HepG2 (cell line): Measurements from ENCODE around the gene HSPB6. TPM values are rescaled to one million over a fixed set of nuclear protein-coding genes. Genes with fewer than 3 reads are reported as not detected.

Source experiments
- ATAC-seq: fragments of 200-7000 bp; cut with Tn5 transposase; 3 replicates; pipeline ENCODE4 v1.9.1; 2020; ENCODE audit warnings: mild to moderate bottlenecking, moderate library complexity
- BruUV-seq: library from RNA; stranded (reverse); fragments of 400-500 nt; replicated peaks from 2 replicates; lab custom pipeline; 2021; lab: Mats Ljungman, UMichigan
- CTCF ChIA-PET: fragments of 300-600 bp; formaldehyde crosslinking; extraction: SDS; loops from one replicate; lab custom pipeline; 2021; ENCODE audit warnings: low total read pairs, inconsistent platforms, low intra/inter-chr PET ratio; lab: Yijun Ruan, JAX
- POLR2A ChIA-PET: fragments of 350-600 bp; sonication (Branson Sonifier 250); formaldehyde crosslinking; loops from one replicate; lab custom pipeline; 2020; ENCODE audit warnings: antibody characterized with exemption, inconsistent platforms; lab: Yijun Ruan, JAX
- DNase-seq: peaks from one replicate; pipeline ENCODE4 v3.0.0-alpha.2; 2015; ENCODE audit warnings: low spot score
- FAIRE-seq: peaks from 3 replicates; lab custom pipeline; 2011; peaks lifted over from hg19 to GRCh38; lab: Jason Lieb, UNC
- H2AFZ ChIP-seq: one replicate; pipeline ENCODE4 v1.6.1; 2011; ENCODE audit warnings: low read length, inconsistent platforms
- H3K27ac ChIP-seq: fragments of 300-600 bp; 3 replicates; pipeline ENCODE4 v1.8.0; 2011; ENCODE audit warnings: mixed run types, mild to moderate bottlenecking, mixed read lengths, low read length, inconsistent platforms; ENCODE audit not compliant: insufficient read depth; ENCODE audit errors: extremely low read length
- H3K27me3 ChIP-seq, 2 experiments: fragments of 200-600 bp in 1 of 2; 2 replicates in 1 of 2; 3 replicates in 1 of 2; pipeline versions ENCODE4 v1.6.0 to v1.8.0; 2011; ENCODE audit warnings: low read length in 2 of 2, mild to moderate bottlenecking in 2 of 2, moderate library complexity in 2 of 2, inconsistent platforms in 1 of 2; ENCODE audit not compliant: insufficient read depth in 2 of 2, control insufficient read depth in 1 of 2
- H3K36me3 ChIP-seq, 2 experiments: fragments of 200-600 bp in 1 of 2; replicated peaks in 1 of 2; 2 replicates in 1 of 2; 3 replicates in 1 of 2; pipeline versions ENCODE4 v1.5.1 to v1.8.0; 2011; ENCODE audit warnings: low read length in 2 of 2, inconsistent platforms in 1 of 2; ENCODE audit not compliant: insufficient read depth in 2 of 2, control insufficient read depth in 1 of 2
- H3K4me1 ChIP-seq: 2 replicates; pipeline ENCODE4 v1.5.1; 2012; ENCODE audit warnings: low read length, inconsistent platforms; ENCODE audit not compliant: insufficient read depth
- H3K4me2 ChIP-seq: 2 replicates; pipeline ENCODE4 v1.6.0; 2011; ENCODE audit warnings: low read depth, low read length, inconsistent platforms
- H3K4me3 ChIP-seq, 3 experiments: fragments of 200-600 bp in 1 of 3; sonication (generic), shearing (Covaris generic) in 1 of 3; replicated peaks in 1 of 3; 2 replicates each; pipeline ENCODE4 v1.5.1; 2011 to 2016; ENCODE audit warnings: low read length in 3 of 3, inconsistent platforms in 2 of 3, low read depth in 2 of 3, mild to moderate bottlenecking in 2 of 3, control low read depth in 1 of 3, mixed read lengths in 1 of 3; ENCODE audit not compliant: insufficient read depth in 1 of 3
- H3K79me2 ChIP-seq: one replicate; pipeline ENCODE4 v1.6.1; 2011; ENCODE audit warnings: low read length, inconsistent platforms; ENCODE audit not compliant: insufficient read depth
- H3K9ac ChIP-seq: 2 replicates; pipeline ENCODE4 v1.6.0; 2011; ENCODE audit warnings: mild to moderate bottlenecking, low read depth, low read length, inconsistent platforms; ENCODE audit not compliant: insufficient read depth
- H3K9me3 ChIP-seq: 2 replicates; pipeline ENCODE4 v1.5.1; 2012; ENCODE audit warnings: mild to moderate bottlenecking, low read length
- H4K20me1 ChIP-seq: 2 replicates; pipeline ENCODE4 v1.6.0; 2011; ENCODE audit warnings: inconsistent platforms, mild to moderate bottlenecking, low read length, moderate library complexity; ENCODE audit not compliant: insufficient read depth
- ATAD3A ChIP-seq: sonication (generic); formaldehyde crosslinking; IDR thresholded peaks from 2 replicates; pipeline ENCODE4 v1.4.0; 2020; ENCODE audit warnings: missing genetic modification reagents
- HNF4G ChIP-seq, 2 experiments: sonication (generic) in 1 of 2; formaldehyde crosslinking in 1 of 2; IDR thresholded peaks; 2 replicates each; pipeline versions ENCODE4 v1.4.0 to v1.6.1; 2011 to 2020; ENCODE audit warnings: borderline replicate concordance in 2 of 2, low read depth in 2 of 2, mild to moderate bottlenecking in 2 of 2, low read length in 1 of 2, missing genetic modification reagents in 1 of 2, moderate library complexity in 1 of 2
- HOXA7 ChIP-seq: sonication (generic); formaldehyde crosslinking; IDR thresholded peaks from 2 replicates; pipeline ENCODE4 v1.8.1; 2022; ENCODE audit warnings: mild to moderate bottlenecking, missing genetic modification reagents, moderate library complexity
- KDM3A ChIP-seq: IDR thresholded peaks from 2 replicates; pipeline ENCODE4 v1.6.1; 2018; ENCODE audit warnings: low read depth, missing compliant biosample characterization
- MTA1 ChIP-seq: sonication (generic); formaldehyde crosslinking; IDR thresholded peaks from 2 replicates; pipeline ENCODE4 v1.4.0; 2020; ENCODE audit warnings: missing genetic modification reagents, mild to moderate bottlenecking, borderline replicate concordance
- RARA ChIP-seq: IDR thresholded peaks from 2 replicates; pipeline ENCODE4 v1.6.1; 2016; ENCODE audit warnings: missing genetic modification reagents, missing compliant biosample characterization
- RBM22 ChIP-seq: fragments of 200-400 bp; formaldehyde crosslinking; optimal IDR thresholded peaks from 2 replicates; pipeline ENCODE3; 2017; ENCODE audit warnings: mild to moderate bottlenecking, low read length, moderate library complexity
- RELA ChIP-seq: sonication (generic); formaldehyde crosslinking; IDR thresholded peaks from 2 replicates; pipeline ENCODE4 v1.4.0; 2020; ENCODE audit warnings: missing genetic modification reagents
- SKIL ChIP-seq: sonication (generic); formaldehyde crosslinking; IDR thresholded peaks from 2 replicates; pipeline ENCODE4 v1.8.0; 2022; ENCODE audit warnings: missing genetic modification reagents, mild to moderate bottlenecking, moderate library complexity, borderline replicate concordance
- XBP1 ChIP-seq: sonication (generic); formaldehyde crosslinking; IDR thresholded peaks from 2 replicates; pipeline ENCODE4 v1.5.0; 2020; ENCODE audit warnings: missing genetic modification reagents
- ZBTB7B ChIP-seq: sonication (generic); formaldehyde crosslinking; IDR thresholded peaks from 2 replicates; pipeline ENCODE4 v1.4.0; 2020; ENCODE audit warnings: missing genetic modification reagents
- ZNF326 ChIP-seq: sonication (generic); formaldehyde crosslinking; IDR thresholded peaks from 2 replicates; pipeline ENCODE4 v1.4.0; 2020; ENCODE audit warnings: missing genetic modification reagents, borderline replicate concordance
- ZNF576 ChIP-seq: sonication (generic); formaldehyde crosslinking; IDR thresholded peaks from 2 replicates; pipeline ENCODE4 v1.4.0; 2020; ENCODE audit warnings: mild to moderate bottlenecking, missing genetic modification reagents
- WGBS: methylation state at CpG from one replicate; pipeline ENCODE4 v1.1.6; 2017; ENCODE audit warnings: low lambda C conversion rate; 5-methylcytosine and 5-hydroxymethylcytosine counted together
- in situ Hi-C: cut with HindIII; loops from 2 replicates; pipeline ENCODE4 v1.10.0; 2017; ENCODE audit warnings: low pct_unique_long_range_greater_than_20kb; ENCODE audit not compliant: extremely low pct_ligation_motif_present
- intact Hi-C: fragments of 100-400 bp; cut with micrococcal nuclease; formaldehyde crosslinking; loops from one replicate; pipeline ENCODE4 v1.10.0; 2022; ENCODE audit not compliant: unreplicated experiment
- polyA plus RNA-seq, 8 experiments: library from polyadenylated mRNA; depleted of rRNA in 3 of 8; stranded (reverse) in 7 of 8; unstranded in 1 of 8; fragments of >200 nt; fragmentation: Illumina TruSeq in 4 of 8; extraction: Trizol in 4 of 8; gene quantifications; 2 replicates each; pipeline versions ENCODE4 v1.2.1 to v1.2.3, GENCODE V29; 2011 to 2016; ENCODE audit warnings: low read depth in 4 of 8, missing spikeins in 1 of 8, mixed read lengths in 1 of 8; ENCODE audit not compliant: insufficient read depth in 1 of 8
- total RNA-seq, 5 experiments: library from RNA; depleted of rRNA; stranded (reverse); fragments of >200 nt; fragmentation: Illumina TruSeq; extraction: Trizol; gene quantifications; 2 replicates each; pipeline ENCODE4 v1.2.3, GENCODE V29; 2016; ENCODE audit warnings: low read depth in 1 of 5

The HSPB6 gene
- total and polyA plus RNA-seq, 2 of the 13 experiments (the other 11 are each of a cell fraction or from before 2014, with no cell fraction given) = 0.18 TPM; not detected in 1

- ATAC-seq = no peak
- H3K27ac ChIP-seq = no peak overlapping the region
- in situ Hi-C loops = no loop called here
- H3K9me3 ChIP-seq = no peaks in the 10 kb centered on the region
- H3K79me2 ChIP-seq = no peaks in the 10 kb centered on the region
- H2AFZ ChIP-seq = no peak overlapping the region
- H3K9ac ChIP-seq = no peak overlapping the region
- DNase-seq = no peak
- ChIA-PET CTCF (no interaction called here), POLR2A (interaction anchor here (1.2 kb wide), 1 partner anchor 57 kb away, joined by 3 read pairs; no protein-coding TSS in a partner anchor)
- TF ChIP-seq RBM22 (no peak), SKIL (CRISPR knock-in tag) (no peak), ATAD3A (CRISPR knock-in tag) (no peak), ZBTB7B (no peak), ZNF326 (CRISPR knock-in tag) (no peak), MTA1 (CRISPR knock-in tag) (no peak), HNF4G (IDR thresholded peaks at IDR 0.05; ENCODE audit: borderline replicate concordance, low read depth, low read length) (no peak), HNF4G (CRISPR knock-in tag; IDR thresholded peaks at IDR 0.05; ENCODE audit: borderline replicate concordance, low read depth) (no peak), RARA (CRISPR knock-in tag) (no peak), ZNF576 (CRISPR knock-in tag) (no peak), XBP1 (CRISPR knock-in tag) (no peak), RELA (CRISPR knock-in tag) (no peak), HOXA7 (CRISPR knock-in tag) (no peak), KDM3A (CRISPR knock-in tag) (no peak)
- TF ChIP-seq, all 625 proteins: peak for 0
- BruUV-seq = no TSS peak
- no peak for FAIRE-seq
- no peak overlapping the region for H3K4me2 ChIP-seq
- intact Hi-C loops = no loop called here
- H3K4me1 ChIP-seq = peaks cover 8% of the 10 kb centered on the region
- H3K4me3 ChIP-seq = no peak overlapping the region
- H3K27me3 ChIP-seq = no peaks in the 10 kb centered on the region
- H3K36me3 ChIP-seq = peaks cover 32 to 85% of the 10 kb centered on the region in 2 experiments; a peak in 4 of 5 replicates
- H4K20me1 ChIP-seq = no peaks in the 10 kb centered on the region
- WGBS = 96% methylated on average over 4 of the region's 5 CpGs
These were observed 21.9 kb downstream of the HSPB6 start for GRCh38 chr19:35734889-35735288.
